Measurements from ENCODE around the gene NAV1.

The NAV1 gene

DNA sequence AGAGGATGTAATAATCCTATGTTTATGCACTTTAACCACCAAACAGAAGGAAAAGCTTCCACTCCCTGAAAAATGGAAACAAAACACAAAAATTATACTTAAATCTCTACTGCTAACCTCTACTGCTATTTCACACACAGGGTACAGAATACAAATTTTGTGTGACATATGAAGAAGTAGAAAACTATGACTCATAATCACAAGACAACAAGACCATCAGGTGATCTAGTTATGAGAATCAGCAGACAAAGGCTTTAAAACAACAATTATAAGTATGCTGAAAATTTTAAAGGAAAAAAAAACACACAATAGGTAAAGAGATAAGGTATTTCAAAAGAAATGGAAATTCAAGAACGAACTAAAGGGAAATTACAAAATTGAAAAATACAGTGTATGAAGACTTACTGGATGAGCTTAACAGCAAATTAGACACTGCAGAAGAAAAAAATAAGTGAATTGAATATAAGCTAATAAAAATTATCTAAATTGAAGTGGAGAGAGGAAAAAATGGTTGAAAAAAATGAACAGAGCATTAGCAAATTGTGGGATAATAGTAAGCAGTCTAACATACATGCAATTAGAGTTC is 13.6 kb upstream of the NAV1 start:
- DNase-seq: no peak

DNA sequence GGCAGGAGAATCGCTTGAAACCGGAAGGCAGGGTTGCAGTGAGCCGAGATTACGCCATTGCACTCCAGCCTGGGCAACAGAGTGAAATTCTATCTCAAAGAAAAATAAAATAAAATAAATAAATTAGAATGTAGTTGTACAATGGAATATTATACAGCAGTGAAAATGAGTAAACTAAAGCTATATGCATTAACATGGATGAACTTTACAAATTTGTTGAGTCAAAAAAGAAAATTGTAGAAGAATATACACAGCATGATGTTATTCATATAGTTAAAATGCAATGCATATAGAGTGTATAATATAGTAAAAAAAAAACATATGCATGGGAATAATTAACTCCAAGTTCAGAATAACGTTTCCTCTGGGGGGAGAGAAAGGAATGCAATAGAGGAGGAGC is 11.0 kb upstream of the NAV1 start:
- DNase-seq: no peak

DNA sequence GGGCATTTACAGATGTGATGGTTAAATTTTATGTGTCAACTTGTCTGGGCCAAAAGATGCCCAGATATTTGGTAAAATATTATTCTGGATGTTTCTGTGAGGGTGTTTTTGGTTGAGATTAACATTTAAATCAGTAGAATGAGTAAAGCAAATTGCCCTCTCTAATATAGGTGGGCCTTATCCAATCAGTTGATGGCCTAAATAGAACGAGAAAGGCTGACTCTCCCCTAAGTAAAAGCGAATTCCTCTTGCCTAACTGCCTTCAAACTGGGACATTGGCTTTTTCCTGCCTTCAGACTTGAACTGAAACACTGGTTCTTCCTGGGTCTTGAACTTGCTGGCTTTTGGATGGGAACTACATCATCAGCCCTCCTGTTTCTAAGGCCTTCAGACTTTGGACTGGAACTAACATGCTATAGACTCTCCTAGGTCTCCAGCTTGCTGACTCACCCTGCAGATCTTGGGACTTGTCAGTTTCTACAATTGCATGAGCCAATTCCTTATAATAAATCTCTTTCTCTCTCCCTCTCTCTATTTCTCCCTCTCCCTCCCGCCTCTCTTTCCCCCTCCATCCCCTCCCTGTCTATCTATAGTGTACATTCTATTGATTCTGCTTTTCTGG is 10.2 kb upstream of the NAV1 start:
- no peak for DNase-seq

DNA sequence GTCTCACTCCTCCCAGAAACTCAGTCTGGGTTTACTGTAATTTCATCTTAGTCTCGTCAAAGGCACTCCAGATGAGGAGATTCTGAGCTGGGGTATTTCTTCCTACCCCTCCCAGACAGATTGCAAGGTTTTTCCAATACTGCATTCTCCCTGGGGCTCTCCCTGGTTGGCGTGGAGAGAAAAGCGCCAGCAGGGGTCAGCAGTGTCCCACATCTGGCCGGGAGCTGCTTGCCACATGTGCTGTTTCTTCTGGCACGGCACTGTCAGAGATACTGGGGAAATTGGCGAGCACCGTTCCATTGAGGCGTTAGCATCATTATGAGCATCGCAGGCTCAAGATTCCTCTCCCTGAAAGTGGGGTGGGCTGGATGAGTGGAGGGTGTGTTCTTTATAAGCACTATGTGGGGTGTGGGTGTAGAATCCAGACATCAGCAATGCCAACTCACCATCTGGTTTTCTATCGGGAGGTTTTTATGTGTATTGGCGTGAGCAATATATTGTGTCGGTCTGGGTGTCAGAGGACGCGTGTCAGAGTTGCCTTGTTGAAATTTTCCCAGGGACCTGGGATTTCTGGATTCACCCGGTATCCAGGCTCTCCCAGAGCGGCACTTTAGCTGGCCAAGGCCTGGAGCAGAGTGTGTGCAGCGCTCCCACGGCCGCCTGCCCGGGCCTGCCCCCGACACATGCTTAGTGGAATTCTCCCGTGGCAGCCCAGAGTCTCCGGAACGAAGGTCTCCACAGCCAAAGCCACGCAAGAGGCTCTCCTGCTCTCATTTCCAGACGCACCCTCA is 8.0 kb upstream of the NAV1 start:
- DNase-seq: peak; percentile 25

DNA sequence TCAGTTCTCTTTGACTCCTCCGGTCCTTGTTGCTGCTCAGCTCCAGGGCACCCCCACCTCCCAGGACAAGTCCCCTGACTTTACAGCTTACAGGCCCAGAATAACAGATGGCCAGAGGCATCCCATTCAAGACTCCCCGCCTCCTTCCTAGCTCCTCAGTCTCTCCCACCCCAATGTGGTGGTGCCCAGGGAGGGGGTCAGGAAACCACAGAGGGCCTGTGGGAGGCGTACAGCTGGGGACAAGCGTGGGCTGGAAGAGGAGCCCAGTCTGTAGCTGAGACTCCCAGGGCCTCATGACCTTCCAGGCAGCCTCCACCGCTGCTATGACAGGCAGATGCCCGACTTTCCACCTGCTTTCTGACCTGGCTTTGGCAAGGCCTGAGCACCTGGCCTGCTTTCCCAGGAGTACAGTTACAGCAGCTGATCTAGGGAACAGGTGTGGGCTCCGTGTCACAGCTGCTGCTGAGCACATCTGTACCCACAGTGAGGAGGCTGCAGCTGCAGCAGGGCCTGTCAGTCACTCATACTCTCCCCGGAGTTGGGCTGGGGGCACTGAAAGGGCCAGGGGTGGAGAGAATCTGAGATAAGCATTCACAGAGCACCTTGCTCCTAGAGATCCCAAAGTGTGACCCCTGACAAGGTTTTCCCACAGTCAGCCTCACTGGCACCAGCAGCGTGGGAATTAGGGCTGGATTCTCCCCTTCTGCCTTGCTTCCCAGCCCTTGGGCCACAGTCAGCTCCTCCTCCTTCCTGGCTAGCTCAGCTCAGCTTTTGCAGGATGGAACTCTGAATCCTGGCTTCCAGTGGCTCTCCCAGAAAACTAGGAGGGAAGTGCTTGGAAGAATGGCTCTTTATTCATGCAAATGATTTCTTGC is 7.1 kb upstream of the NAV1 start:
- no peak for DNase-seq

DNA sequence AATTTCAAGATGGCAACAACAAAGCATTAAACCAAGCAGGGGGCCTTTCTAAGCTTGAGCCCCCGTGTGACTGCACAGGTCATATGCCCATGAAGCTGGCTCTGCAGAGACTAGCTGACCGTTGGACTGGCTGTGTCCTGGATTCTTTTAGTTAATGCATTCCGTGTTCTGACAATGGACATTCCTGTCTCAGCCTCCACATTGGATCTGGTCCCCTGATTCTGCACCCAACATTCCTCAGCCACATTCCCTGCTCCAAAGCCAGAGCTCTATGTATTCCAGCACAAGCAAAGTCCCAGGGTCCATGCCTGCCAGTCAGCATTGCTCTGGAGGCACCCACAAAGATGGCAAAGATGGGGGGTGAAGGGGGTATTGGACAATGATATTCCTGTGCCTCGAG is 5.1 kb upstream of the NAV1 start:
- no peak for DNase-seq

DNA sequence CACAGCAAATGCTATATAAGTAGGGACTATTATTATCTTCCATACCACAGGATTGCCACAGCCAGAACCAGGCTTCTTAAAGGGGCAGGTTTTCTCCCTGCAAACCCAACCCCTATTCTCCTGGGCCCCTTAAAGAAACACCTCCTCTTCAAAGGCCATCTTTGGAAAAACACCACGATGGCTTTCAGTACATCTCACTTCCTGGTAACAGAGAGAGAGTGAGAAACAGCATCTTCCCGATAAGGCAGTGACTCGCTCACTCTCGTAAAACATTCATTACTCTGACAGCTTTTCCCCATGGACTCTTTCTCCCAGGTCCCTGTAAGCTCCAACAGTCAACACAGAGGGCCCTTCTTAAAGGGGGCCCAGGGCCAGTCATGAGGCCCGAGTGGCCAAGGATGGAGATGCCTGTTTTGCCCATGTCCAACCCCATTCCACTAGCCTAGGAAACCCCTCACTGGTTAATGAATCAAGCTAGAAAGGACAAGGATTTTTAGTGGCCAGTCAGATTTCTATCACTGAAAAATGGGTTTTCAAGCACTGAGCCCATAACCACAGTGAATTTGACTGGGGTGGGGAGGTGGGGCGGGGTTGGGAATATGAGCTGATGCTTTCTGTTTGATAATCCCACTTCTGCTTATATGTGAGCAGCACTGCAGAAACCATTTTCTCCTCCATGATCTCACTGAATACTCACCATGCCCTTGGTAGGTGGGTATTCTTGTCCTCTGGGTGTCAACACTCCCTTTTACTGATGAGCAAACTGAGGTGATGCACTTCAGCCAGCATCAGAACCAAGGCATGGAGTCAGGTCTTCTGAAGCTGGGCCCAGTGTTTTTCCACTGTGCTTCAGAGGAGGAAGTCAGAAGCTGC is 3.6 kb upstream of the NAV1 start:
- DNase-seq: no peak

DNA sequence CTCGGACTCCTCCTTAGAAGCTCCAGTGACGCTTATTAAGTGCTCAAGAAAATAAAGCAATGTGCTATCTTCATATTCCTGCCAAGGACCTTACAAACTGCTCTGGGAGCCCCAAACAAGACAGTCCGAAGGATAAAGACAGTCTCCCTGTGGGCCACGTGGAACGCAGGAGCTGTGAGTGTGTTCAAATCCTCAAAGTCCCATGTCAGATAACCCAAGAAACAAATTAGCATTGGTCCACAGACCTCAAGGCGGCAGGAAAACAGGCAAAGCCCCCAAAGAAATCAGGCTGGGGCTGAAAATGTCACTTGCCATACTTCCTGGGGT is 3.0 kb upstream of the NAV1 start:
- DNase-seq: no peak

DNA sequence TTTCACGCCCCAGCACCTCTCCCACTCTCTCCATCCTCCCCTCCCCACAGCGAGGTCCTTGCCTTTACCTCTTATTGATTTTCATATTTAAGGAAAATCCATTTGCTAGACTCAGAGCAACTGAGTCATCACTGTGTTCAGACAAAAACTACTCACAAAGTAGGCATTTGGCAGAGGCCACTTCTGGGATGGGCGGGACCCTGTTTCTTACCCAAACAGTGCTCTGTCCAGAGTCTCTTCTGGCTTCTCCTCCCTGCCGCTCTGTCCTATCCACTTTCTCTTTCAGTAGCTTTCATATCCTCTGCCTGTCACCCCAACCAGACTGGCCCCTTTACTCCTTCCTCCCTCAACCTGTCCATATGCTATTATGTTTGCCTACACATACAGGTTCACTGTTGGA is 2.4 kb upstream of the NAV1 start:
- no peak for DNase-seq

DNA sequence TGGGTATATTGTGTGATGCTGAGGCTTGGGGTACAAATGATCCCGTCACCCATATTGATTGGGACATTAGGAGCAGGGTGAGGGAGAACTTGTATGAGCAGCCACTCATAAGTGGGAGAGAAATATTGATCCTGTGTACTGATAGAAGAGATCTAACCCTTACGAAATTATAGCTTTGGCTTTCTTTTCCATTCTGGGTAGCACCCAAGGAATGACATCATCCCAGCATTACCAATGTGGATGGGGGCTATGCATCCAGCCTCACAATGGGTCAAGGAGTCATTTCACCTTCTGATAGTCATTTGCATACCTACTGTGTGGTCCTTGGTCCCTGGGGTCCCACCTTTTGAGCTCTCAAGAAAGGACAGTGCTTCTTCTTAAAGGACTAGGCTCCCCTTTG is 1.9 kb upstream of the NAV1 start:
- no peak for DNase-seq

DNA sequence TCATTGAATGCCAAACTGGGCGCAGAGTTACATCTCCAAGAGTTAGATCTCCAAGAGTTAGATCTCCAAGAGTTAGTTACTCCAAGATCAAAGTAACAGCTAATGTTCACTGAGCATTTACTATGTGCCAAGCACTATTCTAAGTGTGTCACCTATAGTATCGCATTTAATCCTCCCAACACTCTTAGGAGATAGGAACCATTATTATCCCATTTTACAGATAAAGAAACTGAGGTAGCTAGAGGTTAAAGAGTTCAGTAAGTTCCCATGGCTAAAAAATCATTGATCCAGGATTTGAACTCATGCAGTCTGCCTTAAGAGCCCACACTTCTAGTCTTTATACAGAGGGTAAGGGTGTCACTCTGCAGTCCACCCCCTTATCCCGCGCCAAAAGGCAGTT is 1.5 kb upstream of the NAV1 start:
- no peak for DNase-seq

DNA sequence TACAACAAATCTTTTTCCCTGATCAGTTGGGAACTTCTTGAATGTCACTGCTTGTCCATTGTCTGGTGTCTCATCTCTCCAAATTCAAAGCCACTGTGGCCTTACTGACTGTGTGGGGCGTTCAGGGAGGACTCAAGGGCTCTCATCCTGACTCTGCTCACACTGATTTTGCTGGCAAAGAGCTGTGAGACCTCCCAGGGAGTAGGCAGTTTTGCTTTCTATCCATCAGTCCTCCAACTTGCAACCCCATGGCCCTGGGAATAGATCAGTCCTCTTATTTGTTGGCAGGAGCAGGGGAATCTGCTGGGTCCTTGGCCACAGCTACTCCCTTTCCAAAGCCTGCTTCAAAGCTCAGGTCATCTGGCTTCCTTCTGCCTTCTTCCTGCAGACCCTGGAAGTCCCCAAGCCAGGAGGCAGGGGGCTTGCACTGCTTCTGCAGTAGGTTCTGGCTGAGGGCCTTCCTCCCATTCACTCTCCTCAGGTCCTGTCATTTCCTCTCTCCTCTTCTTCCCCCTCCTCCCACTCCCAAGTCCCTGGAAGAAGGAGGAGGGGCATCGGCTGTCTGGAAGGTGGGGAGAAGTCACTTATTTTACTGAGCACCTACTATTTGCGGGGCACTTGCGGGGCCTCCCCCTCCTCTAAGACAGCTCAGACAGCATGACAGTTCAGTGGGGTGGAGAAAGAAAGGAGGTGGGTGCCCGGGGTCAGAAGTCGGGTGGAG is 876 bp upstream of the NAV1 start:
- DNase-seq: no peak

DNA sequence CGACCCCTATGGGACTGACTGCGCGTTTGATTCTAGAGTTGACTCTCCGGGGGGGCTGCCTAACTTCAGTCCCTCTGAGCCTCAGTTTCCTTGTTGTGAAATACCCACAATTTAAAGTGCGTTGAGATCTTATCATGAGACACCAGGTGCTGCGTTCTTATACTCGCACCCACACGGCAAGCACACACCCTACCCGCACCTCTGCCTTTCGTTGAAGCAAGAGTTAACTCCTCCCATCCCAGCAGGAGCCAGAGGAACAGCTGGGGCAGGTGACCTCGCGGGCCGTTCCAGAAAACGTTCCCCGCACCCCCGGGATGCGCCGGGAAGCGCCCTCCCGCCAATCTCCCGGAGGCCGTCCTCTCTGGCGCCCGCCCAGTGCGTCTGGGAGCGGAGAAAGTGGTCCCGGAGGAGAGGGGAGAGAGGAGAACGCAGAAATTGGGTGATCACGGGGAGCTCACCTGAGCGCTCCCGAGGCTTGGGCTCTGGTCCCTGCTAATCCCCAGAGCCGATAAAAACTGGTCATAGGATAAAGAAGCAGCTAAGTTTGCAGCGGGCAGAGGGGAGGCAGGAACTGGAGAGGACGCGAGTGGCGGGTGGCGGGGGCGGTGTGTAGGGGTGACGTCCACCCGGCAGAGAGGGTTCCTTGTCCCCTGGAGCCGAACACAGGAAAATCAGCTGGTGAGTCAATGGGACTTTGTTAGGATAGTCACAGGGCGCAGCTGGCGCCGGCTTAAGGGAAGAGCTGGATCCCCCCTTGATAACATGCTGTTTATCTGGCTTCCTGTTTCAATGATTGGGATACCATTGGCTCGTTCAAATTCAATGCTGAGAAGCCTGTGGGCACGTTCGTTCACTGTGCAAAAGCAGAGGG is 869 bp downstream of the NAV1 start:
- DNase-seq: peak; percentile 62

DNA sequence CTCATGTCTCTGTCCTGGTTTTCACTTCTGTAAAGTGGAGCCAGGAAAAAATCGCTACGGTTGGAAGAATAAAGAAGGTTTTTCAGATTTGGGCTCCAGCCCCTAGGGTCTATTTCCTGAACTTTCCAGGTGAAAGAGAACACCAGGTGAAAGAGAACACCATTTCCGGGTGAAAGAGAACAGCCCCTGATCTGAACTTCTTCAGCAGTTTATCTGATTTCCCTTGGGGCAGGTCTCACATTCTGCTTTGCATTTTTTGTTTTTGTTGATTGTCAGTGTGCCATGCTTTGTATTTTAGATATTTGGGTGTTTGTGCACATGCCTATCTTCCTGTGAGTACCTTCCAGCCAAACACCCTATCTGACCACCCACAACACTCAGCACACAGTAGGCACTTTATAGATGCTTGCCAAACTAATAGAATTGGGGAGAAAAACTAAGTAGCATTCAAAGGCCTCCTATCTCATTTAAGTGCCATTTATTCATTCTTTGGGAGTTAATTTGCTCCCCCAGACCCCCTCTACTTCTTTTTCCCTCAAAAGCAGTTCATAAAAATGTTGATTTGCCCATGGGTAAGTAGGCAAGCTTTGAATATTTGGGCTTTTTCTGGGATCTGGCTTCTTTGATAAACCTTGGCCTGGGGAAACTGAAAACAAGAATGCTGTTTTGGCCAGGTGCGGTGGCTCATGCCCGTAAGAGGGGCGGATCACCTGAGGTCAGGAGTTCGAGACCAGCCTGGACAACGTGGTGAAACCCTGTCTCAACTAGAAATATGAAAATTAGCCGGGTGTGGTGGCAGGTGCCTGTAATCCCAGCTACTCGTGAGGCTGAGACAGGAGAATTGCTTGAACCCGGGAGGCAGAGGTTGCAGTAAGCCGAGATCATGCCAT is 2.2 kb downstream of the NAV1 start:
- no peak for DNase-seq

DNA sequence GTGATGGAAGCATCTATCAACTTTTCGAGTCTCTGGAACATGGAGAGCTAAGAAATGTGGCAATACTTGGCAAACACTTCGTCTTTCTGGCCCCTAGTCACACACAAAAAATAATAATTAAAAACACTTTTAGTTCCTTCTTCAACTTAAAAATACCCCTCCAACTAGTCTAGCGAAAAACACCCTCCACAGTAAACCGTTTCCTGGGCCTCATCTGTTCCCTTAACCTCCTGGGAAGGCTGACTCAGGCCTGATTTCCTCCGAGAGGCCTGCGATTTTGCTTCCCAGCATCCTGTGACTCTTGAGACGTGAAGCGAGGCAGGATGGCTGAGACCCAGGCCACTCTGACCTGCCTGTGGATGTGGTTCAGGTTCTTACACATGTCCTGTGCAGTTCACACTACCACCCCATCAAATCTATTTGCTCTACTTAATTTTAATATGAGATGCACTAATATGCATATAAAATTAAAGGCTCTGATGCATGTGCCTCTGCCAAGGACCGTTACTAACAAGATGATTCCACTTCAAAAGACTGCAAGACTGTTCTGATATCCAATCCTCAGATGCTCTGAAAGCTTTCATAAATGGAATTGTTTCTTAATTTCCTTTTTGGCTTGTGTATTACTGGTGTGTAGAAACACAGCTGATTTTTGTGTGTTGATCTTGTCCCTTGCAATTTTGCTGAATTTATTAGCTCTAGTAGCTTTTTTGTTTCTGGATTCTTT is 3.5 kb downstream of the NAV1 start:
- DNase-seq: no peak

DNA sequence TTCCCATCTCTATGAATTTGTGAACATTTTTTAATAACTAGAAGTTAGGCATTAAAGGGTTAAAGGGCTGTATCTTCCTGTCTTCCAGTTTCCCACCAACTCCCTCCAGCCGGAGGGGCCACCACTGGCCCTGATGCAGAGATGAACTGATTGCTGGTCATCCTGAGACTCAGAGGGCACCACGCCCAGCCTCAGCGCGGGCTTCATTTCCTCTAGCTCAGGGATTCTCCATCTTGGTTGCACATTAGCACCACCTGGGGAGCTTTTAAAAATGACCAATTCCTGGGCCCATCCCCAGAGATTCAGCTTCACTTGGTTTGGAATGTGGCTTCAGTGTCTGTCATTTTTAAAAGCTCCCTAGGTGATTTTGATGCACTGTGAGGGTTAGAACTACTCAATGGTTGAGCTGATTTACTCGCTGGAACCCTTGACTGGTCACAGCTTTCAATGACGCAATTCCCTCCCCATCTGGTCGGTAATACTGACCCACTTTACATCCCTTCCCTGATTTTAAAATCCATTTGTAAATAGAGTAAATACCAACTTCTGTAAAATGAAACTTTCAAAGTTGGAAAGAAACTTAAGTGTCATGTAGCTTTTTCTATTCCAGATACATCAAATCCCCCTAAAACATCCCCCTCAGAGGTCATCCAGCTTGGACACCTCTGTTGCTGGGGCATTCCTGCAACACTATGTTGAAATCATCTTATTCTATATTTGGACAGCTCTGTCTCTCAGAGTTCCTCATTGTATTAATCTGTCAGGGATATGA is 5.1 kb downstream of the NAV1 start:
- DNase-seq: no peak

DNA sequence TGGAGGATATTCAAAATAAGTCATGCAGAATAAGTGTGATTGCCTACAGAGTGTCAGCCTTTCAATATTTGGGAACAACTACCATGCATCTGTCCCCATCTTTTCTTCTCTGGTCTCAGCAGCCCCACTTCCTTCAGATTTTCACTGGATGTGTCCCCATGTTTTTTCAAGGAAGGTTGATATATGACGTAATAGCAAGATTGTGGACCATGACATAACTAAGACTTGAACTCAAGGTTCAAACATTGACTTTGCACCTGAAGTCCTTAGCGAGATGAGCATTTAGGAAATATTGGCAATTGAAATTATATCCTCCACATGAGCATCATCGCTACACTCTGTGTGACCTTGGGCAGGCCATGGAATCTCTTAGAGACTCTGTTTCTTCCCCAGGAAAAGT is 5.8 kb downstream of the NAV1 start:
- DNase-seq: no peak

DNA sequence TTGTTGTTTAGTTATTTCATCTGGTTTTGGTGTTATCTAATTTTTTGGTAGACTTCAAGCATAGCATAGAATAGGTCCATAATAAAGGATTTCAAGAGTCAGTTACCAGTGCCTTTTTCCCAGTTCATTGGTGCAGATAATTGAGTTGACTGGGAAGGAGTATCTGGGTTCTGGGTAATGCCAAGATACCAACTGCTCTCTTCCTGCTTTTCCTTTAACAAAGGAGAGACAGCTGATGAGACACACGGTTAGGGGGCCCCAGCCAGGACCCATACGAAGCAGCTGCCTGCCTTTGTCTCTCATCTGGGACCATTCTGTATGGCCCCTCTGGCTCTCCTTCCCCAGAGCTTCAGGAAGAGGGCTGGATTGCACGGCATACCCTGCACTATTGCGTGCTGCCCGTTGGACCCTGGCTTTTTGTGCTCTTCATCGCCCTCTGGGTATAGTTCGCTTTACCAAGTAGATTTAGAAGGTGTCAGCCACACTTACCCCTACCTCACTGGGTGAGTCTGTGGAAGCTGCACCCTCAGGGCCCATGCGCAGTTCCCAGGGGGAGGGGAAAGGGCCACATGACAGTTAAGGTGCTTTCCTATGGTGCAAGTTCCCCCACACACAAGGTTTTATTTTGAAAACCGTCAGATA is 7.0 kb downstream of the NAV1 start:
- DNase-seq: no peak
